ENCODE data around the gene HOXD13.

The HOXD13 gene

DNA sequence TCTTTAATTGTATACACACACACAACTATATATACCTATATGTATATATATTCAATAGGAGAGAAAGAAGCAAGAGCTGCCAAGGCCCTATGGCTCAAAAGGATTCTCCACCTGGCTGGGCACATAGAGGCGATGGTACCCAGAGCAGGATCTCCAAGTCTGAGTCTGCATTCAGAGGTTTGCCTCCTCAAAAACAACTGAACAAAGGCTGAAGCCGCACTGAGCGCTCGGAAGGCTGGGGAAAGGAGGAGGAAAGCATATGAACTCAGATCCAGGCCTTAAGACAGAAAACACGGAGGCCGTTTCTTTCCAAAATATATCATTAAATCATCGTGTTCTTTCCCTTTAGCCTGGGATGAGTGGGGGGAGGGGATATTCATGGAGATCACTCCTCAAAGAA lies 10.7 kb downstream of the HOXD13 start:
- DNase-seq = no peak
- Histone ChIP-seq H3K4me3 (ENCODE audit: low read depth, low read length) (no peak overlapping the region), H3K9me3 (no peaks in the 10 kb centered on the region), H3K4me1 (no peaks in the 10 kb centered on the region), H3K36me3 (no peaks in the 10 kb centered on the region), H3K27me3 (peaks cover 92% of the 10 kb centered on the region)
- no peak for TF ChIP-seq CTCF (IDR thresholded peaks at IDR 0.05; ENCODE audit: low read depth, low read length)

- Histone ChIP-seq H3K36me3 (no peaks in the 10 kb centered on the region), H3K27me3 (peaks cover 90% of the 10 kb centered on the region), H3K9me3 (no peaks in the 10 kb centered on the region), H3K4me3 (ENCODE audit: low read depth, low read length) (no peak overlapping the region), H3K4me1 (no peaks in the 10 kb centered on the region)
- DNase-seq = no peak
- no peak for TF ChIP-seq CTCF (IDR thresholded peaks at IDR 0.05; ENCODE audit: low read depth, low read length)
Observed at GRCh38 chr2:176103742-176104315, 11.3 kb downstream of the HOXD13 start.

DNA sequence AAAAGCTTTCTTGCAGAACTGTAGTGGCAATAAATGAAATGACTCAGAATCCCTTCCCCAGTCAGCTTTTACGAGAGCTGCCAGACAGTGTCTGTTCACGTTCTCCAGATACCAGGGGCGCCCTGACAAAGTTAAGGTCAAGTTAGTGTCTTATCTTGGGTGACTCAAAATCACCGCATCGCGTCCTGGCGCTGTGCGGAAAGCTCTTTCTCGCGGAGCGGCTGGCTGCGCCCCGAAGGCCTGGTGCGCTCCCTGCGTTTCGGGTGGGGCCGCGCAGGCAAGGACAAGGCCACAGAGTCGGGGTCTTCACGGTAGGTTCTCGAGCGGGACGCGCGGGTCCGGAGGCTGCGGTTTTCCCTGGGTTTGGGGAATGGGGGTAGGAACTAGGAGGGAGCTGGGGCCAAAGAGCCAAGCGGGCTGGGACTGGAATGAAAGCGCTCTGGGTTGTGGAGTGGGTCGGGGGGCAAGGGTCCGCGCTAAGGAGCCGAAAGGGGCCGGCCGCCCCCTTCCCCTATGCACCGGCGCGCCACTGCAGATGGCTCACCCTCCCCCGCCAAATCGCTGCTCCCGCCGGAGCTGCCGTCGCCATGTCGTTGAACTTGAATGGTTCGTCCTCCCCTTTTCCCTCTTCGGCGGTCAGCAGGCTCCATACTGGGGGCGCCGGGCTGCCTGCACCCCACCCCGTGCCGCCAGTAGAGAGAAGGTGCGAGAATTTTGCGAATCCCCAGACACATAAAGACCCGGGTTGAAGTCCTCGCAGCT lies 12.0 kb downstream of the HOXD13 start:
- peak overlapping the region; percentile 32 for H3K4me3 ChIP-seq (ENCODE audit: low read depth, low read length)

DNA sequence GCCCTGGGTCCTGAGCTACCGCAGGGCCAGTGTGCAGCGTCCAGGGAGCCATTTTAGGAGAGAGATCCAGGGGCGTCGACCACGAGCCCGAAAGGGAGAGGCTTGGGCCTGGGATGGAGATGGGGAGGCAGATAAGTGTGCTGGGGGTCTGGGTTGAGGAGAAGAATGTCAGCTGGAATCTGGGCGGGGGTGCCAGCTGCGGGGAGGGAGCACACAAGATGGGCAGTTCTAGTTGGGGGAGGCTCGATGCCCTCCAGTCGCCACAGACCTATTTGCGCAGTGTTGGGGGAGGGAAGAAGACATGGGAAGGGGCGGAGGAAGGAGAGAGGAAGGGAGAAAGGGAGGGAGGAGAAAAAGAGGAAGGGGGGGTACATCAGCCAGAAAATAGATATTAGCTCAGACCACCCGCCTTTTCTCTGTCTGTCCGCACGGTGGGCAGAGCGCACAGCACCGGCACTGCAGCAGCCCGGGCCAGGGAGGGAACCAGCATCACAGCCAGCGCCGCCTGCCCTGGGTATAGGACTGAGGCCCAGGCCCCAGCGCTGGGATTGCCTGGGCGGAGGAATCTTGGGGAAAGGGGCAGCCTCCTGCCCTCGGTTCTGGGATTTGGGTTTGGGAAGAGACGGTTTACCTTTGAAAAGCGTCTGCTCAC lies 12.7 kb downstream of the HOXD13 start:
- no peak for DNase-seq

More for the DNA sequence above, 12.0 kb downstream of the HOXD13 start:
- TF ChIP-seq CTCF (IDR thresholded peaks at IDR 0.05; ENCODE audit: low read depth, low read length) = no peak
- Histone ChIP-seq H3K36me3 (no peaks in the 10 kb centered on the region), H3K27me3 (peaks cover 90% of the 10 kb centered on the region), H3K9me3 (no peaks in the 10 kb centered on the region), H3K4me1 (no peaks in the 10 kb centered on the region)
- DNase-seq = no peak

DNA sequence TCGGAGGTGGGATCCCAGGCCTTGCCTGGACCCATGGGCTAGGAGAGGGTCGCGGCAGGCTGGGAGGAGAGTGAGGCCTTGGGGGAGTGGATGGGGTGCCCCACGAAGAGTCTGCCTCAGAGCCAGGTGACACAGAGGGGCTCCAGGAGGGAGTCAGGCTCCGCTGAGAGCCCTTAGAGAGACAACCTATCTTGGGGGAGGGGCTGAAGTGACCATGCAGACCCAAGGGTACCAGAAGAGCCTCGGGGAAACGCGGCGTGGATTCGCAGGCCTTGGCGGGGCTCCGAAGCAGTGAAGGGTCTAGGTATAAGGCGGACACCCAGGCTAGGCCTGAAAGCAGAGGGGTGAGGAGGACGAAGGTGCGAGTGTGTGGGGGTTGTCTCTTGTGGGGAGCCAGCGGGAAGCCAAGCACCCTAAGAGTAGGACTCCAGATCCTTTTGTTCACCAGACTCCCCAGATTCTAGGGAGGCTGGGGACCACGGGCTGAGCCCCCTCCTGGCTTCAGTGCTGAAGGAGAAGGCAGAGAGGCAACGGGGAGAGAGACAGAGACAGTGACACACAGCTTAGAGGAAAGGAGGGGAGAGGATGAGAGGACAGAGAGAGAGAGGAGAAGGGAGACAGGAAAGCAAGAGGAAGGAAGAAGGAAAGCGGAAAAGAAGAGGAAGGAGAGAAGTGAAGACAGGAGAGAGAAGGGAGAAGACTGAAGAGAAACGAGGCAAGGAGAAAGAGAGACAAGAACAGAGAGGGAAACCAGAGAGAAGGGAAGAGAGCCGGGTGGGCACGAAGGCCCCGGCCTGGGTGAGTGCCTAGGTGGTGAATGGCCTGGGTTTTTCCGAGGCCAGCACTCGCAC lies 13.4 kb downstream of the HOXD13 start:
- Histone ChIP-seq H3K27me3 (peaks cover 90% of the 10 kb centered on the region), H3K4me3 (ENCODE audit: low read depth, low read length) (no peak overlapping the region), H3K36me3 (no peaks in the 10 kb centered on the region), H3K4me1 (no peaks in the 10 kb centered on the region), H3K9me3 (no peaks in the 10 kb centered on the region)
- no peak for TF ChIP-seq CTCF (IDR thresholded peaks at IDR 0.05; ENCODE audit: low read depth, low read length)
- DNase-seq = no peak

More for the DNA sequence above, 12.7 kb downstream of the HOXD13 start:
- Histone ChIP-seq H3K4me3 (ENCODE audit: low read depth, low read length) (peak overlapping the region; percentile 32), H3K36me3 (no peaks in the 10 kb centered on the region), H3K9me3 (no peaks in the 10 kb centered on the region), H3K27me3 (peaks cover 90% of the 10 kb centered on the region), H3K4me1 (no peaks in the 10 kb centered on the region)
- no peak for TF ChIP-seq CTCF (IDR thresholded peaks at IDR 0.05; ENCODE audit: low read depth, low read length)

All from BE2C (cell line).